ENCODE results near the gene GRM1.

DNA sequence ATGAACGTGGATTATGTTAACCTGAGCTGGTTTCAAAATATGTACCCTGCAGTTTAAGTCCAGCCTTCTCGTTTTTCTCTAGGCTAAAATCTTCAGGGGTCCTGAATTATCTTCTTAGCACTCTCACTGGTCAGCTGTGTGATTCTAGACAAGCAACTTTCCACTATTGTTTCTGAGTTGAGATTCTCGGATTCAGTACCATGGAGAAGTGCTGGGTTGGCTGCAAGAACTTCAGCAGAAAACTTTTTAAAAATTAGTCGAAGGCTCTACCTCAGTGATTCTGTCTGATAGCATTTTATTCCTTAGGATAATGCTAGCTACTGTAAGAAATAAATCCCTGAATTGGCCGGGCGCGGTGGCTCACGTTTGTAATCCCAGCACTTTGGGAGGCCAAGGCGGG is 173.7 kb downstream of the GRM1 start:
- TF ChIP-seq PPARA (CRISPR knock-in tag; IDR thresholded peaks at IDR 0.05; ENCODE audit: borderline replicate concordance): no peak
- TF ChIP-seq ZNF70 (CRISPR knock-in tag; IDR thresholded peaks at IDR 0.05): no peak

Measured in SK-N-SH treated with all-trans-retinoic acid at 6 μM for 48 hours (cell line).